G401.6 (cell line): Measurements from ENCODE around the gene NDUFS6.
"Not testable (repeated sequence)": the region's sequence is repeated elsewhere in the genome, so short reads cannot be mapped to it uniquely, and the experiment has no call there.

Experiments
- FAIRE-seq: peaks from 2 replicates; lab custom pipeline; 2012; peaks lifted over from hg19 to GRCh38; lab: Jason Lieb, UNC

NDUFS6 gene

GRCh38 chr5:1798589-1798988 is 2.6 kb upstream of the NDUFS6 start:
- not testable (repeated sequence) for FAIRE-seq

GRCh38 chr5:1799110-1799601 is 2.1 kb upstream of the NDUFS6 start:
- FAIRE-seq = no peak

- no peak for FAIRE-seq
Observed at GRCh38 chr5:1799602-1800471, 1.4 kb upstream of the NDUFS6 start, which contains the start of gene MRPL36. Gene MRPL36, minus strand, starts transcription at chr5:1799837. Its CDS starts 902 bp downstream, at chr5:1798935.

- FAIRE-seq = no peak
Observed at GRCh38 chr5:1800472-1801221, 560 bp upstream of the NDUFS6 start.

GRCh38 chr5:1801967-1802295 is 724 bp downstream of the NDUFS6 start:
- FAIRE-seq = no peak

GRCh38 chr5:1803192-1803591 is 2.0 kb downstream of the NDUFS6 start:
- FAIRE-seq = no peak

- no peak for FAIRE-seq
Observed at GRCh38 chr5:1804001-1804690, 2.9 kb downstream of the NDUFS6 start.

GRCh38 chr5:1805326-1805725 is 4.1 kb downstream of the NDUFS6 start:
- FAIRE-seq = no peak

- no peak for FAIRE-seq
Observed at GRCh38 chr5:1805736-1806135, 4.5 kb downstream of the NDUFS6 start.

GRCh38 chr5:1806199-1806598 is 5.0 kb downstream of the NDUFS6 start:
- FAIRE-seq = no peak

- FAIRE-seq = no peak
Observed at GRCh38 chr5:1806974-1807373, 5.8 kb downstream of the NDUFS6 start.

- FAIRE-seq = no peak
Observed at GRCh38 chr5:1807451-1808185, 6.4 kb downstream of the NDUFS6 start.

GRCh38 chr5:1808439-1808838 is 7.2 kb downstream of the NDUFS6 start:
- FAIRE-seq = no peak

- no peak for FAIRE-seq
Observed at GRCh38 chr5:1809416-1810035, 8.3 kb downstream of the NDUFS6 start.

- FAIRE-seq = no peak
Observed at GRCh38 chr5:1810581-1811101, 9.4 kb downstream of the NDUFS6 start.

GRCh38 chr5:1814183-1815020 is 13.2 kb downstream of the NDUFS6 start:
- FAIRE-seq = no peak

- no peak for FAIRE-seq
Observed at GRCh38 chr5:1815071-1815786, 14.0 kb downstream of the NDUFS6 start.

- no peak for FAIRE-seq
Observed at GRCh38 chr5:1815881-1816292, 14.7 kb downstream of the NDUFS6 start.

GRCh38 chr5:1816495-1817089 is 15.4 kb downstream of the NDUFS6 start:
- FAIRE-seq = not testable (repeated sequence)
